ENCODE results near the gene PODXL2.
"Not testable (repeated sequence)": the region's sequence is repeated elsewhere in the genome, so short reads cannot be mapped to it uniquely, and the experiment has no call there.

Gene PODXL2

GRCh38 chr3:127678611-127679533 lies 49.9 kb downstream of the PODXL2 start:
- in situ Hi-C loops (cut with HindIII; ENCODE audit: low pct_ligation_motif_present, low pct_unique_long_range_greater_than_20kb, low sequenced_read_pairs): no loop called here
- no peak for DNase-seq

- no peak for DNase-seq
- in situ Hi-C loops (cut with HindIII; ENCODE audit: low pct_ligation_motif_present, low pct_unique_long_range_greater_than_20kb, low sequenced_read_pairs): no loop called here
Observed at GRCh38 chr3:127679534-127680145, 50.7 kb downstream of the PODXL2 start.

GRCh38 chr3:127680146-127680661 lies 51.2 kb downstream of the PODXL2 start:
- no peak for DNase-seq
- in situ Hi-C loops (cut with HindIII; ENCODE audit: low pct_ligation_motif_present, low pct_unique_long_range_greater_than_20kb, low sequenced_read_pairs): no loop called here

GRCh38 chr3:127680798-127681221 lies 51.8 kb downstream of the PODXL2 start:
- in situ Hi-C loops (cut with HindIII; ENCODE audit: low pct_ligation_motif_present, low pct_unique_long_range_greater_than_20kb, low sequenced_read_pairs): no loop called here
- DNase-seq: no peak

GRCh38 chr3:127682175-127682554 lies 53.2 kb downstream of the PODXL2 start:
- DNase-seq; in situ Hi-C loops (cut with HindIII; ENCODE audit: low pct_ligation_motif_present, low pct_unique_long_range_greater_than_20kb, low sequenced_read_pairs): not testable (repeated sequence)

GRCh38 chr3:127682561-127682960 lies 53.6 kb downstream of the PODXL2 start:
- no peak for DNase-seq
- in situ Hi-C loops (cut with HindIII; ENCODE audit: low pct_ligation_motif_present, low pct_unique_long_range_greater_than_20kb, low sequenced_read_pairs): no loop called here

GRCh38 chr3:127684871-127685707 lies 56.1 kb downstream of the PODXL2 start:
- in situ Hi-C loops (cut with HindIII; ENCODE audit: low pct_ligation_motif_present, low pct_unique_long_range_greater_than_20kb, low sequenced_read_pairs): no loop called here
- no peak for DNase-seq

- DNase-seq: no peak
- in situ Hi-C loops (cut with HindIII; ENCODE audit: low pct_ligation_motif_present, low pct_unique_long_range_greater_than_20kb, low sequenced_read_pairs): no loop called here
Observed at GRCh38 chr3:127685708-127686511, 56.9 kb downstream of the PODXL2 start.

- DNase-seq: no peak
- in situ Hi-C loops (cut with HindIII; ENCODE audit: low pct_ligation_motif_present, low pct_unique_long_range_greater_than_20kb, low sequenced_read_pairs): no loop called here
Observed at GRCh38 chr3:127686512-127686894, 57.5 kb downstream of the PODXL2 start.

GRCh38 chr3:127687228-127687737 lies 58.3 kb downstream of the PODXL2 start:
- in situ Hi-C loops (cut with HindIII; ENCODE audit: low pct_ligation_motif_present, low pct_unique_long_range_greater_than_20kb, low sequenced_read_pairs): no loop called here

GRCh38 chr3:127688022-127688415 lies 59.0 kb downstream of the PODXL2 start:
- no peak for DNase-seq
- in situ Hi-C loops (cut with HindIII; ENCODE audit: low pct_ligation_motif_present, low pct_unique_long_range_greater_than_20kb, low sequenced_read_pairs): no loop called here

More at GRCh38 chr3:127687228-127687737, 58.3 kb downstream of the PODXL2 start:
- no peak for DNase-seq

GRCh38 chr3:127688416-127689265 lies 59.7 kb downstream of the PODXL2 start:
- no peak for DNase-seq
- in situ Hi-C loops (cut with HindIII; ENCODE audit: low pct_ligation_motif_present, low pct_unique_long_range_greater_than_20kb, low sequenced_read_pairs): no loop called here

GRCh38 chr3:127689266-127689860 lies 60.4 kb downstream of the PODXL2 start:
- in situ Hi-C loops (cut with HindIII; ENCODE audit: low pct_ligation_motif_present, low pct_unique_long_range_greater_than_20kb, low sequenced_read_pairs): no loop called here
- DNase-seq: no peak

- in situ Hi-C loops (cut with HindIII; ENCODE audit: low pct_ligation_motif_present, low pct_unique_long_range_greater_than_20kb, low sequenced_read_pairs): no loop called here
- DNase-seq: peak; percentile 10
Observed at GRCh38 chr3:127690106-127690505, 61.1 kb downstream of the PODXL2 start.

GRCh38 chr3:127690823-127691452 lies 62.0 kb downstream of the PODXL2 start:
- in situ Hi-C loops (cut with HindIII; ENCODE audit: low pct_ligation_motif_present, low pct_unique_long_range_greater_than_20kb, low sequenced_read_pairs): no loop called here
- peak; percentile 56 for DNase-seq

- DNase-seq: no peak
- in situ Hi-C loops (cut with HindIII; ENCODE audit: low pct_ligation_motif_present, low pct_unique_long_range_greater_than_20kb, low sequenced_read_pairs): no loop called here
Observed at GRCh38 chr3:127691489-127691888, 62.5 kb downstream of the PODXL2 start.

Data from ACHN (cell line).